Chondrocyte (in vitro differentiated cells): Measurements from ENCODE around the gene ALOX15B. TPM values are rescaled to one million over a fixed set of nuclear protein-coding genes. Genes with fewer than 3 reads are reported as not detected.

Experiments
- DNase-seq: peaks from one replicate; pipeline ENCODE4 v3.0.0; 2021; ENCODE audit warnings: mixed read lengths, low spot score
- H3K27ac Mint-ChIP-seq: one replicate; pipeline ENCODE4 v1.8.0; 2021; ENCODE audit warnings: mild to moderate bottlenecking, moderate library complexity, mixed read lengths; ENCODE audit not compliant: unreplicated experiment
- H3K27me3 Mint-ChIP-seq: 2 replicates; pipeline ENCODE4 v1.8.0; 2021; ENCODE audit warnings: low read depth, mixed read lengths
- H3K36me3 Mint-ChIP-seq: 2 replicates; pipeline ENCODE4 v1.8.0; 2021; ENCODE audit warnings: low read depth, mixed read lengths
- H3K4me1 Mint-ChIP-seq: 2 replicates; pipeline ENCODE4 v1.8.0; 2021; ENCODE audit warnings: low read depth, mild to moderate bottlenecking, mixed read lengths
- H3K4me3 Mint-ChIP-seq: one replicate; pipeline ENCODE4 v1.8.0; 2021; ENCODE audit warnings: mild to moderate bottlenecking, moderate library complexity, mixed read lengths; ENCODE audit not compliant: unreplicated experiment
- H3K9me3 Mint-ChIP-seq: 2 replicates; pipeline ENCODE4 v1.8.0; 2021; ENCODE audit warnings: low read depth, mixed read lengths
- CTCF ChIP-seq: fragments of 200-600 bp; sonication (generic); IDR thresholded peaks from 2 replicates; pipeline ENCODE4 v1.5.0; 2021; ENCODE audit warnings: antibody characterized with exemption, mild to moderate bottlenecking, moderate library complexity
- total RNA-seq: library from RNA; stranded (reverse); gene quantifications from 3 replicates; pipeline ENCODE4 v1.2.1, GENCODE V29; 2021

Gene ALOX15B
- total RNA-seq, 1 donor from 2014 or later, result not detected

GRCh38 chr17:8084250-8084649 is 45.4 kb downstream of the ALOX15B start:
- no peak overlapping the region for H3K4me3 Mint-ChIP-seq
- H3K27me3 Mint-ChIP-seq, result peaks cover 42% of the 10 kb centered on the region
- no peak overlapping the region for H3K27ac Mint-ChIP-seq
- H3K9me3 Mint-ChIP-seq, result no peaks in the 10 kb centered on the region
- H3K36me3 Mint-ChIP-seq, result no peaks in the 10 kb centered on the region
- peaks cover 4% of the 10 kb centered on the region for H3K4me1 Mint-ChIP-seq
- no peak for DNase-seq
- TF ChIP-seq CTCF, result no peak

GRCh38 chr17:8087075-8087951 is 48.5 kb downstream of the ALOX15B start, which contains the start of gene ALOX12B:
ALOX12B (minus strand) TSS chr17:8087716; CDS start chr17:8087442, 274 bp downstream.
- Mint-ChIP-seq H3K4me1 (no peaks in the 10 kb centered on the region), H3K27me3 (peaks cover 62% of the 10 kb centered on the region), H3K36me3 (no peaks in the 10 kb centered on the region), H3K9me3 (no peaks in the 10 kb centered on the region), H3K27ac (no peak within 1 kb of the TSS), H3K4me3 (no peak within 1 kb of the TSS)
- DNase-seq, result no peak
- TF ChIP-seq CTCF, result no peak

GRCh38 chr17:8087952-8088230 is 49.0 kb downstream of the ALOX15B start:
- H3K4me3 Mint-ChIP-seq, result no peak overlapping the region
- H3K4me1 Mint-ChIP-seq, result no peaks in the 10 kb centered on the region
- no peak overlapping the region for H3K27ac Mint-ChIP-seq

GRCh38 chr17:8089728-8090127 is 50.9 kb downstream of the ALOX15B start:
- Mint-ChIP-seq H3K9me3 (no peaks in the 10 kb centered on the region), H3K27ac (no peak overlapping the region), H3K4me1 (no peaks in the 10 kb centered on the region), H3K4me3 (no peak overlapping the region), H3K36me3 (no peaks in the 10 kb centered on the region), H3K27me3 (peaks cover 60% of the 10 kb centered on the region)
- no peak for DNase-seq
- no peak for TF ChIP-seq CTCF

More at GRCh38 chr17:8087952-8088230, 49.0 kb downstream of the ALOX15B start:
- no peak for DNase-seq
- H3K27me3 Mint-ChIP-seq, result peaks cover 63% of the 10 kb centered on the region
- H3K36me3 Mint-ChIP-seq, result no peaks in the 10 kb centered on the region
- H3K9me3 Mint-ChIP-seq, result no peaks in the 10 kb centered on the region
- TF ChIP-seq CTCF, result no peak

GRCh38 chr17:8091033-8091687 is 52.3 kb downstream of the ALOX15B start:
- Mint-ChIP-seq H3K27ac (no peak overlapping the region), H3K4me3 (no peak overlapping the region), H3K4me1 (no peaks in the 10 kb centered on the region), H3K9me3 (no peaks in the 10 kb centered on the region), H3K36me3 (no peaks in the 10 kb centered on the region), H3K27me3 (peaks cover 67% of the 10 kb centered on the region)
- DNase-seq, result no peak
- no peak for TF ChIP-seq CTCF
